Osteoblast (primary cell): ENCODE measurements around the gene ANKRD18A. TPM values are rescaled to one million over a fixed set of nuclear protein-coding genes. Genes with fewer than 3 reads are reported as not detected.

Source experiments
- DNase-seq: peaks from one replicate; pipeline ENCODE4 v3.0.0; 2011; ENCODE audit warnings: low spot score, mixed read lengths; ENCODE audit not compliant: insufficient read length; ENCODE audit errors: missing footprints
- H2AFZ ChIP-seq: 2 replicates; pipeline ENCODE4 v1.6.0; 2011; ENCODE audit warnings: mild to moderate bottlenecking, low read length
- H3K27ac ChIP-seq: 2 replicates; pipeline ENCODE4 v1.5.1; 2011; ENCODE audit warnings: mild to moderate bottlenecking, low read depth, low read length, moderate library complexity
- H3K27me3 ChIP-seq: 2 replicates; pipeline ENCODE4 v1.6.0; 2012; ENCODE audit warnings: mild to moderate bottlenecking, control low read depth, inconsistent platforms, low read length, moderate library complexity; ENCODE audit not compliant: insufficient read depth
- H3K36me3 ChIP-seq: 2 replicates; pipeline ENCODE4 v1.5.1; 2011; ENCODE audit warnings: mild to moderate bottlenecking, low read length, control low read depth, moderate library complexity; ENCODE audit not compliant: insufficient read depth
- H3K4me1 ChIP-seq: 2 replicates; pipeline ENCODE4 v1.5.1; 2011; ENCODE audit warnings: mild to moderate bottlenecking, low read length, control low read depth, moderate library complexity; ENCODE audit not compliant: insufficient read depth
- H3K4me2 ChIP-seq: 2 replicates; pipeline ENCODE4 v1.6.0; 2011; ENCODE audit warnings: mild to moderate bottlenecking, low read length; ENCODE audit not compliant: insufficient read depth
- H3K4me3 ChIP-seq: fragments of 200-600 bp; sonication (generic); 3 replicates; pipeline ENCODE4 v1.5.1; 2012; ENCODE audit warnings: mild to moderate bottlenecking, low read length, inconsistent platforms; ENCODE audit not compliant: insufficient read depth
- H3K79me2 ChIP-seq: 2 replicates; pipeline ENCODE4 v1.6.0; 2012; ENCODE audit warnings: mild to moderate bottlenecking, low read length, control low read depth, inconsistent platforms; ENCODE audit not compliant: insufficient read depth
- H3K9me3 ChIP-seq: 2 replicates; pipeline ENCODE4 v1.5.1; 2011; ENCODE audit warnings: low read depth, low read length, control low read depth
- H4K20me1 ChIP-seq: 2 replicates; pipeline ENCODE4 v1.6.0; 2012; ENCODE audit warnings: mild to moderate bottlenecking, low read length, control low read depth; ENCODE audit not compliant: insufficient read depth
- total RNA-seq: library from RNA; depleted of rRNA; stranded (reverse); fragments of >200 nt; gene quantifications from 2 replicates; pipeline ENCODE4 v1.2.3, GENCODE V29; 2012
- TF ChIP-seq, protein P1 (sequence below): IDR thresholded peaks from 2 replicates; pipeline ENCODE4 v1.5.1; 2011; ENCODE audit warnings: mild to moderate bottlenecking, low read depth, low read length, moderate library complexity; ENCODE audit errors: extremely low read depth

The ANKRD18A gene
- total RNA-seq, 1 donor: not detected

DNA sequence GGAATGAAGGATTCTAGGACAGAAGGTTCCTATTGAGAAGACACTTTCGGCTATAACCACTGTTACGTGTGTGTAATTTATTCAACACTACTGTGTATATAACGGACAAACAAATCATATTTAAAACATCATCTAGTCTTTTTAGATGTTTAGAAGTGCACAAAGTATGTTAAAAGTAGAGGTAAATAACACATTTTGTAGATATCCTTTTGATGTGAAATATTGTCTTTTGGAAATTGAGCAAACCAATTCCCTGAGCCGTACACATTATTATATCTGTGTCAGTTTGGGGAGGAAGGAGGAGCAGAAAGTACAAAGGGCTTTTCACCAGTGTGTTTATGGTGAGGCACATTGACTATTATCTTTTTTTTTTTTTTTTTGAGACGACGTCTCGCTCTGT, 39.1 kb upstream of the ANKRD18A start:
- no peaks in the 10 kb centered on the region for H3K79me2 ChIP-seq
- H3K9me3 ChIP-seq: no peaks in the 10 kb centered on the region
- H3K36me3 ChIP-seq: no peaks in the 10 kb centered on the region
- H3K27me3 ChIP-seq: peaks cover 6% of the 10 kb centered on the region
- H2AFZ ChIP-seq: no peak overlapping the region
- no peak overlapping the region for H3K4me3 ChIP-seq
- H3K27ac ChIP-seq: no peak overlapping the region
- DNase-seq: no peak
- H3K4me2 ChIP-seq: no peak overlapping the region
- H4K20me1 ChIP-seq: no peaks in the 10 kb centered on the region
- TF ChIP-seq, protein P1, sequence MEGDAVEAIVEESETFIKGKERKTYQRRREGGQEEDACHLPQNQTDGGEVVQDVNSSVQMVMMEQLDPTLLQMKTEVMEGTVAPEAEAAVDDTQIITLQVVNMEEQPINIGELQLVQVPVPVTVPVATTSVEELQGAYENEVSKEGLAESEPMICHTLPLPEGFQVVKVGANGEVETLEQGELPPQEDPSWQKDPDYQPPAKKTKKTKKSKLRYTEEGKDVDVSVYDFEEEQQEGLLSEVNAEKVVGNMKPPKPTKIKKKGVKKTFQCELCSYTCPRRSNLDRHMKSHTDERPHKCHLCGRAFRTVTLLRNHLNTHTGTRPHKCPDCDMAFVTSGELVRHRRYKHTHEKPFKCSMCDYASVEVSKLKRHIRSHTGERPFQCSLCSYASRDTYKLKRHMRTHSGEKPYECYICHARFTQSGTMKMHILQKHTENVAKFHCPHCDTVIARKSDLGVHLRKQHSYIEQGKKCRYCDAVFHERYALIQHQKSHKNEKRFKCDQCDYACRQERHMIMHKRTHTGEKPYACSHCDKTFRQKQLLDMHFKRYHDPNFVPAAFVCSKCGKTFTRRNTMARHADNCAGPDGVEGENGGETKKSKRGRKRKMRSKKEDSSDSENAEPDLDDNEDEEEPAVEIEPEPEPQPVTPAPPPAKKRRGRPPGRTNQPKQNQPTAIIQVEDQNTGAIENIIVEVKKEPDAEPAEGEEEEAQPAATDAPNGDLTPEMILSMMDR: no peak
- H3K4me1 ChIP-seq: no peaks in the 10 kb centered on the region

DNA sequence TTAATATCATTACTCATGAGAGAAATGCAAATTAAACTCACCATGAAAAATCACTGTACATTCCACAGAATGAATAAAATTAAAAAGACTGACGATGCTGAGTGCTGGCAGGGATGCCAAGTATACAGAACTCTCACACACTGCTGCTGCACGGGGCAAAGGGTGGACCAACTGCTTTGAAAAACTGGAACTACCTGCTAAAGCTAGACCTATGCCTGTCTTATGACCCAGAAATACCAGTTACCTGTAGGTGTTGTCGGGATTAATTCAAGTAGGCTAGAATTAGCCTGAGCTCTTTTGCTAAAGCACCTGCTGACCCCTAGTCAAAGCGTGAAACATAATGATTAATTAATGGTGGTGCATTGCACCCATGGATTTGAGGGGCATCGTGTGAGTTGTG, 36.5 kb upstream of the ANKRD18A start:
- Histone ChIP-seq H3K27ac (no peak overlapping the region), H4K20me1 (no peaks in the 10 kb centered on the region), H3K4me2 (no peak overlapping the region), H3K36me3 (no peaks in the 10 kb centered on the region), H3K4me3 (no peak overlapping the region), H3K79me2 (no peaks in the 10 kb centered on the region), H3K27me3 (peaks cover 3% of the 10 kb centered on the region), H2AFZ (no peak overlapping the region), H3K4me1 (no peaks in the 10 kb centered on the region), H3K9me3 (no peaks in the 10 kb centered on the region)
- DNase-seq: no peak
- TF ChIP-seq, protein P1: no peak

DNA sequence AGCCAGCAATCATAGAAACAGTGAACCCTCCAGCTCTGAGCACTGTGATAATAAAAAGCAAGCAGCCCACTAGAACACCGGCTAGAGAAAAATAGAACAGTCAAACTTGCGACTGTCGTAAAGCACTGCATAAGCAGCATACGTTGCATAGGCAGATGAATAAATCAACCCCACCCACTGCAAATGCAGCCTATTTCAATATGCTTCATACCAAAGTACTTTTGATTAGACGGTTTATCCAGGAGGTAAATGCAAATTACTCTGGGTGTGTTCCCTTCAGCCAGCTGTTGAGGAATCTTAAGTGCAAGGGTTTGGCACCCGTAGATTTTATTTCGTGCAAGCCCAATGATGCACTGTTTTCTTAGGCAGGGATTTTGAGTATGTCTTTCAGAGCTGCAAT, 32.1 kb upstream of the ANKRD18A start:
- DNase-seq: no peak
- H3K4me3 ChIP-seq: no peak overlapping the region
- no peaks in the 10 kb centered on the region for H4K20me1 ChIP-seq
- H3K27me3 ChIP-seq: no peaks in the 10 kb centered on the region
- H3K9me3 ChIP-seq: no peaks in the 10 kb centered on the region
- H3K4me2 ChIP-seq: no peak overlapping the region
- H3K79me2 ChIP-seq: no peaks in the 10 kb centered on the region
- H3K4me1 ChIP-seq: no peaks in the 10 kb centered on the region
- no peaks in the 10 kb centered on the region for H3K36me3 ChIP-seq
- TF ChIP-seq, protein P1: no peak
- no peak overlapping the region for H2AFZ ChIP-seq
- no peak overlapping the region for H3K27ac ChIP-seq

DNA sequence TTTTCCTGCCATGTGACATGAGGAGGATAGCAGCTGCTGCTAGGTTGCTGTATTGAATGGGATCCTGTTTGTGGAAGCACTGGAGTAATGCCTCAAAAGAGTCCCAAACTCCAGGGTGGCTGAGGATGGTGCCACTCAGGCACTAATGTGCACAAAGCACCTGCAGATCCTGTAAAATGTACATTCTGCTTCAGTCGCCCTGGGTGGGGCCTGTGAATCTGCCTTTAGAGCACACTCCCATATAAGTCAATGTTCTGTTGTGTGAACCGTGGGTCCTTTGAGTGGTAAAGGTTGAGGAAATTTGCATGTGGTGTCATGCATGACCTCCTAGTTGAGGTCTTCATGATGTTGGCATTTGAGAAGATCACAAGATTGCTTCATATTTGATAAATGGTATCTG, 31.6 kb upstream of the ANKRD18A start:
- Histone ChIP-seq H3K9me3 (no peaks in the 10 kb centered on the region), H2AFZ (no peak overlapping the region), H3K4me1 (no peaks in the 10 kb centered on the region), H3K27me3 (no peaks in the 10 kb centered on the region), H3K4me3 (no peak overlapping the region), H3K36me3 (no peaks in the 10 kb centered on the region), H4K20me1 (no peaks in the 10 kb centered on the region), H3K79me2 (no peaks in the 10 kb centered on the region), H3K4me2 (no peak overlapping the region), H3K27ac (no peak overlapping the region)
- TF ChIP-seq, protein P1: no peak
- no peak for DNase-seq
